Measurements from ENCODE around the gene TIAL1. TPM values are rescaled to one million over a fixed set of nuclear protein-coding genes. Genes with fewer than 3 reads are reported as not detected.

TIAL1 gene
- total and polyA plus RNA-seq, 2 experiments from 2014 or later: 92.6 to 131 TPM

DNA sequence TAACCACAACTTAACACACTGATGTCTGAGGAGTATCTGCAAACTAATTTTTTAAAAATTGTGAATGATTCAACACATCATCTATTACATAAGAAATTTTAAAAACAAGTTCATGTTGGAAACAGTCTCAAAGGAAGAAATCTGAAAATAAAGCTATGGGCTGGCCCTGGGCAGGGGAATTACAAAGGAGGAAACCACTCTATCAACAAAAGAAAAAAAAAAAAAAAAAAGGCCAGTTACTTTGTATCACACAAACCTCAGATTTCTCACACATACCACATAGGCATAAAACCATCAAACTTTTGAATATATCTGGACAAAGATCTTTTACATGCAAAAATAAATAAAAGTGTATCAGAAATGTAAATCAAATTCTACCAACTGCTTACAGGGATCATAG lies 20.8 kb downstream of the TIAL1 start:
- no peaks in the 10 kb centered on the region for H4K20me1 ChIP-seq (replicated peaks; ENCODE audit: insufficient read depth)
- peaks cover 5% of the 10 kb centered on the region; the same call in 1 of the 2 replicates for H3F3A ChIP-seq (replicated peaks; ENCODE audit: low read depth)
- H3K9me2 ChIP-seq (ENCODE audit: insufficient read depth): no peaks in the 10 kb centered on the region
- H3K27me3 ChIP-seq (ENCODE audit: insufficient read depth): no peaks in the 10 kb centered on the region
- H2AFZ ChIP-seq: no peak overlapping the region
- peaks cover 71% of the 10 kb centered on the region for H3K36me3 Mint-ChIP-seq (ENCODE audit: low read depth)
- TF ChIP-seq ZNF114 (CRISPR knock-in tag; IDR thresholded peaks at IDR 0.05) (no peak), STAT1 (IDR thresholded peaks at IDR 0.05; ENCODE audit: unreplicated experiment) (no peak), NANOG (IDR thresholded peaks at IDR 0.05; ENCODE audit: borderline replicate concordance) (no peak), JUNB (IDR thresholded peaks at IDR 0.05; ENCODE audit: unreplicated experiment) (no peak), EZH2phosphoT487 (IDR thresholded peaks at IDR 0.05; ENCODE audit: unreplicated experiment) (no peak), ZNF331 (CRISPR knock-in tag; IDR thresholded peaks at IDR 0.05; ENCODE audit: low read depth) (no peak), EZH2 (IDR thresholded peaks at IDR 0.05; ENCODE audit: low read depth, unreplicated experiment) (no peak), POLR2AphosphoS5 (IDR thresholded peaks at IDR 0.05; ENCODE audit: low read depth) (no peak), CREB1 (CRISPR knock-in tag; IDR thresholded peaks at IDR 0.05; ENCODE audit: low read depth) (no peak)
- TF ChIP-seq, protein P1, sequence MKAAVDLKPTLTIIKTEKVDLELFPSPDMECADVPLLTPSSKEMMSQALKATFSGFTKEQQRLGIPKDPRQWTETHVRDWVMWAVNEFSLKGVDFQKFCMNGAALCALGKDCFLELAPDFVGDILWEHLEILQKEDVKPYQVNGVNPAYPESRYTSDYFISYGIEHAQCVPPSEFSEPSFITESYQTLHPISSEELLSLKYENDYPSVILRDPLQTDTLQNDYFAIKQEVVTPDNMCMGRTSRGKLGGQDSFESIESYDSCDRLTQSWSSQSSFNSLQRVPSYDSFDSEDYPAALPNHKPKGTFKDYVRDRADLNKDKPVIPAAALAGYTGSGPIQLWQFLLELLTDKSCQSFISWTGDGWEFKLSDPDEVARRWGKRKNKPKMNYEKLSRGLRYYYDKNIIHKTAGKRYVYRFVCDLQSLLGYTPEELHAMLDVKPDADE (IDR thresholded peaks at IDR 0.05): no peak
- TF ChIP-seq, protein P2, sequence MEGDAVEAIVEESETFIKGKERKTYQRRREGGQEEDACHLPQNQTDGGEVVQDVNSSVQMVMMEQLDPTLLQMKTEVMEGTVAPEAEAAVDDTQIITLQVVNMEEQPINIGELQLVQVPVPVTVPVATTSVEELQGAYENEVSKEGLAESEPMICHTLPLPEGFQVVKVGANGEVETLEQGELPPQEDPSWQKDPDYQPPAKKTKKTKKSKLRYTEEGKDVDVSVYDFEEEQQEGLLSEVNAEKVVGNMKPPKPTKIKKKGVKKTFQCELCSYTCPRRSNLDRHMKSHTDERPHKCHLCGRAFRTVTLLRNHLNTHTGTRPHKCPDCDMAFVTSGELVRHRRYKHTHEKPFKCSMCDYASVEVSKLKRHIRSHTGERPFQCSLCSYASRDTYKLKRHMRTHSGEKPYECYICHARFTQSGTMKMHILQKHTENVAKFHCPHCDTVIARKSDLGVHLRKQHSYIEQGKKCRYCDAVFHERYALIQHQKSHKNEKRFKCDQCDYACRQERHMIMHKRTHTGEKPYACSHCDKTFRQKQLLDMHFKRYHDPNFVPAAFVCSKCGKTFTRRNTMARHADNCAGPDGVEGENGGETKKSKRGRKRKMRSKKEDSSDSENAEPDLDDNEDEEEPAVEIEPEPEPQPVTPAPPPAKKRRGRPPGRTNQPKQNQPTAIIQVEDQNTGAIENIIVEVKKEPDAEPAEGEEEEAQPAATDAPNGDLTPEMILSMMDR (conservative IDR thresholded peaks at IDR 0.05; ENCODE audit: low read depth in 2 of 2): no peak
- TF ChIP-seq, protein P3, sequence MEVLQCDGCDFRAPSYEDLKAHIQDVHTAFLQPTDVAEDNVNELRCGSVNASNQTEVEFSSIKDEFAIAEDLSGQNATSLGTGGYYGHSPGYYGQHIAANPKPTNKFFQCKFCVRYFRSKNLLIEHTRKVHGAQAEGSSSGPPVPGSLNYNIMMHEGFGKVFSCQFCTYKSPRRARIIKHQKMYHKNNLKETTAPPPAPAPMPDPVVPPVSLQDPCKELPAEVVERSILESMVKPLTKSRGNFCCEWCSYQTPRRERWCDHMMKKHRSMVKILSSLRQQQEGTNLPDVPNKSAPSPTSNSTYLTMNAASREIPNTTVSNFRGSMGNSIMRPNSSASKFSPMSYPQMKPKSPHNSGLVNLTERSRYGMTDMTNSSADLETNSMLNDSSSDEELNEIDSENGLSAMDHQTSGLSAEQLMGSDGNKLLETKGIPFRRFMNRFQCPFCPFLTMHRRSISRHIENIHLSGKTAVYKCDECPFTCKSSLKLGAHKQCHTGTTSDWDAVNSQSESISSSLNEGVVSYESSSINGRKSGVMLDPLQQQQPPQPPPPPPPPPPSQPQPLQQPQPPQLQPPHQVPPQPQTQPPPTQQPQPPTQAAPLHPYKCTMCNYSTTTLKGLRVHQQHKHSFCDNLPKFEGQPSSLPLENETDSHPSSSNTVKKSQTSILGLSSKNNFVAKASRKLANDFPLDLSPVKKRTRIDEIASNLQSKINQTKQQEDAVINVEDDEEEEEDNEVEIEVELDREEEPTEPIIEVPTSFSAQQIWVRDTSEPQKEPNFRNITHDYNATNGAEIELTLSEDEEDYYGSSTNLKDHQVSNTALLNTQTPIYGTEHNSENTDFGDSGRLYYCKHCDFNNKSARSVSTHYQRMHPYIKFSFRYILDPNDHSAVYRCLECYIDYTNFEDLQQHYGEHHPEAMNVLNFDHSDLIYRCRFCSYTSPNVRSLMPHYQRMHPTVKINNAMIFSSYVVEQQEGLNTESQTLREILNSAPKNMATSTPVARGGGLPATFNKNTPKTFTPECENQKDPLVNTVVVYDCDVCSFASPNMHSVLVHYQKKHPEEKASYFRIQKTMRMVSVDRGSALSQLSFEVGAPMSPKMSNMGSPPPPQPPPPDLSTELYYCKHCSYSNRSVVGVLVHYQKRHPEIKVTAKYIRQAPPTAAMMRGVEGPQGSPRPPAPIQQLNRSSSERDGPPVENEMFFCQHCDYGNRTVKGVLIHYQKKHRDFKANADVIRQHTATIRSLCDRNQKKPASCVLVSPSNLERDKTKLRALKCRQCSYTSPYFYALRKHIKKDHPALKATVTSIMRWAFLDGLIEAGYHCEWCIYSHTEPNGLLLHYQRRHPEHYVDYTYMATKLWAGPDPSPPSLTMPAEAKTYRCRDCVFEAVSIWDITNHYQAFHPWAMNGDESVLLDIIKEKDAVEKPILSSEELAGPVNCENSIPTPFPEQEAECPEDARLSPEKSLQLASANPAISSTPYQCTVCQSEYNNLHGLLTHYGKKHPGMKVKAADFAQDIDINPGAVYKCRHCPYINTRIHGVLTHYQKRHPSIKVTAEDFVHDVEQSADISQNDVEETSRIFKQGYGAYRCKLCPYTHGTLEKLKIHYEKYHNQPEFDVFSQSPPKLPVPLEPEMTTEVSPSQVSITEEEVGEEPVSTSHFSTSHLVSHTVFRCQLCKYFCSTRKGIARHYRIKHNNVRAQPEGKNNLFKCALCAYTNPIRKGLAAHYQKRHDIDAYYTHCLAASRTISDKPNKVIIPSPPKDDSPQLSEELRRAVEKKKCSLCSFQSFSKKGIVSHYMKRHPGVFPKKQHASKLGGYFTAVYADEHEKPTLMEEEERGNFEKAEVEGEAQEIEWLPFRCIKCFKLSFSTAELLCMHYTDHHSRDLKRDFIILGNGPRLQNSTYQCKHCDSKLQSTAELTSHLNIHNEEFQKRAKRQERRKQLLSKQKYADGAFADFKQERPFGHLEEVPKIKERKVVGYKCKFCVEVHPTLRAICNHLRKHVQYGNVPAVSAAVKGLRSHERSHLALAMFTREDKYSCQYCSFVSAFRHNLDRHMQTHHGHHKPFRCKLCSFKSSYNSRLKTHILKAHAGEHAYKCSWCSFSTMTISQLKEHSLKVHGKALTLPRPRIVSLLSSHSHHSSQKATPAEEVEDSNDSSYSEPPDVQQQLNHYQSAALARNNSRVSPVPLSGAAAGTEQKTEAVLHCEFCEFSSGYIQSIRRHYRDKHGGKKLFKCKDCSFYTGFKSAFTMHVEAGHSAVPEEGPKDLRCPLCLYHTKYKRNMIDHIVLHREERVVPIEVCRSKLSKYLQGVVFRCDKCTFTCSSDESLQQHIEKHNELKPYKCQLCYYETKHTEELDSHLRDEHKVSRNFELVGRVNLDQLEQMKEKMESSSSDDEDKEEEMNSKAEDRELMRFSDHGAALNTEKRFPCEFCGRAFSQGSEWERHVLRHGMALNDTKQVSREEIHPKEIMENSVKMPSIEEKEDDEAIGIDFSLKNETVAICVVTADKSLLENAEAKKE (CRISPR knock-in tag; IDR thresholded peaks at IDR 0.05): no peak
- TF ChIP-seq, protein P4, sequence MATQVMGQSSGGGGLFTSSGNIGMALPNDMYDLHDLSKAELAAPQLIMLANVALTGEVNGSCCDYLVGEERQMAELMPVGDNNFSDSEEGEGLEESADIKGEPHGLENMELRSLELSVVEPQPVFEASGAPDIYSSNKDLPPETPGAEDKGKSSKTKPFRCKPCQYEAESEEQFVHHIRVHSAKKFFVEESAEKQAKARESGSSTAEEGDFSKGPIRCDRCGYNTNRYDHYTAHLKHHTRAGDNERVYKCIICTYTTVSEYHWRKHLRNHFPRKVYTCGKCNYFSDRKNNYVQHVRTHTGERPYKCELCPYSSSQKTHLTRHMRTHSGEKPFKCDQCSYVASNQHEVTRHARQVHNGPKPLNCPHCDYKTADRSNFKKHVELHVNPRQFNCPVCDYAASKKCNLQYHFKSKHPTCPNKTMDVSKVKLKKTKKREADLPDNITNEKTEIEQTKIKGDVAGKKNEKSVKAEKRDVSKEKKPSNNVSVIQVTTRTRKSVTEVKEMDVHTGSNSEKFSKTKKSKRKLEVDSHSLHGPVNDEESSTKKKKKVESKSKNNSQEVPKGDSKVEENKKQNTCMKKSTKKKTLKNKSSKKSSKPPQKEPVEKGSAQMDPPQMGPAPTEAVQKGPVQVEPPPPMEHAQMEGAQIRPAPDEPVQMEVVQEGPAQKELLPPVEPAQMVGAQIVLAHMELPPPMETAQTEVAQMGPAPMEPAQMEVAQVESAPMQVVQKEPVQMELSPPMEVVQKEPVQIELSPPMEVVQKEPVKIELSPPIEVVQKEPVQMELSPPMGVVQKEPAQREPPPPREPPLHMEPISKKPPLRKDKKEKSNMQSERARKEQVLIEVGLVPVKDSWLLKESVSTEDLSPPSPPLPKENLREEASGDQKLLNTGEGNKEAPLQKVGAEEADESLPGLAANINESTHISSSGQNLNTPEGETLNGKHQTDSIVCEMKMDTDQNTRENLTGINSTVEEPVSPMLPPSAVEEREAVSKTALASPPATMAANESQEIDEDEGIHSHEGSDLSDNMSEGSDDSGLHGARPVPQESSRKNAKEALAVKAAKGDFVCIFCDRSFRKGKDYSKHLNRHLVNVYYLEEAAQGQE (IDR thresholded peaks at IDR 0.05; ENCODE audit: unreplicated experiment): no peak
- H3K27me3 Mint-ChIP-seq (ENCODE audit: insufficient read depth, low read depth, poor library complexity): no peaks in the 10 kb centered on the region
- H3K36me3 ChIP-seq (ENCODE audit: insufficient read depth): peaks cover 54% of the 10 kb centered on the region
- H3K4me3 Mint-ChIP-seq: no peak overlapping the region
- H3K4me2 ChIP-seq: no peak overlapping the region
- no peak overlapping the region for H3K27ac Mint-ChIP-seq
- no peaks in the 10 kb centered on the region for H3K4me1 ChIP-seq (ENCODE audit: insufficient read depth)
- no peaks in the 10 kb centered on the region for H3K4me1 Mint-ChIP-seq
- H3K9me3 Mint-ChIP-seq: no peaks in the 10 kb centered on the region; the same call in 2 of the 3 replicates
- H3K27ac ChIP-seq (ENCODE audit: low read depth): no peak overlapping the region
- DNase-seq (ENCODE audit: low spot score) (no peak), ATAC-seq (no peak)
- no peaks in the 10 kb centered on the region for H3K79me2 ChIP-seq (replicated peaks; ENCODE audit: insufficient read depth)
- no peak overlapping the region for H3K4me3 ChIP-seq
